Fibroblast of the aortic adventitia (primary cell): Measurements from ENCODE around the gene DALRD3. TPM values are rescaled to one million over a fixed set of nuclear protein-coding genes. Genes with fewer than 3 reads are reported as not detected.

Source experiments
- DNase-seq: peaks from one replicate; pipeline ENCODE4 v3.0.0-alpha.2; 2010; ENCODE audit warnings: low read depth
- H3K4me3 ChIP-seq: 2 replicates; pipeline ENCODE4 v1.5.1; 2011; ENCODE audit warnings: low read depth, mild to moderate bottlenecking, control low read depth, low read length, moderate library complexity
- total RNA-seq: library from RNA; depleted of rRNA; stranded (reverse); fragments of >200 nt; gene quantifications from 2 replicates; pipeline ENCODE4 v1.2.3, GENCODE V29; 2012; ENCODE audit warnings: low replicate concordance
- TF ChIP-seq, protein P1 (sequence below): IDR thresholded peaks from 2 replicates; pipeline ENCODE4 v1.5.1; 2011; ENCODE audit warnings: mild to moderate bottlenecking, low read length, control low read depth, inconsistent platforms; ENCODE audit not compliant: insufficient read depth

Gene DALRD3, protein sequence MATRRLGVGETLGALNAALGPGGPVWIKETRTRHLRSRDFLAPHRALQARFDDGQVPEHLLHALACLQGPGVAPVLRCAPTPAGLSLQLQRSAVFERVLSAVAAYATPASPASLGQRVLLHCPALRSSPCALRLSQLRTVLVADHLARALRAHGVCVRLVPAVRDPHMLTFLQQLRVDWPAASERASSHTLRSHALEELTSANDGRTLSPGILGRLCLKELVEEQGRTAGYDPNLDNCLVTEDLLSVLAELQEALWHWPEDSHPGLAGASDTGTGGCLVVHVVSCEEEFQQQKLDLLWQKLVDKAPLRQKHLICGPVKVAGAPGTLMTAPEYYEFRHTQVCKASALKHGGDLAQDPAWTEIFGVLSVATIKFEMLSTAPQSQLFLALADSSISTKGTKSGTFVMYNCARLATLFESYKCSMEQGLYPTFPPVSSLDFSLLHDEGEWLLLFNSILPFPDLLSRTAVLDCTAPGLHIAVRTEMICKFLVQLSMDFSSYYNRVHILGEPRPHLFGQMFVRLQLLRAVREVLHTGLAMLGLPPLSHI
- 32.6 and 46.4 TPM in 2 replicates for total RNA-seq

DNA sequence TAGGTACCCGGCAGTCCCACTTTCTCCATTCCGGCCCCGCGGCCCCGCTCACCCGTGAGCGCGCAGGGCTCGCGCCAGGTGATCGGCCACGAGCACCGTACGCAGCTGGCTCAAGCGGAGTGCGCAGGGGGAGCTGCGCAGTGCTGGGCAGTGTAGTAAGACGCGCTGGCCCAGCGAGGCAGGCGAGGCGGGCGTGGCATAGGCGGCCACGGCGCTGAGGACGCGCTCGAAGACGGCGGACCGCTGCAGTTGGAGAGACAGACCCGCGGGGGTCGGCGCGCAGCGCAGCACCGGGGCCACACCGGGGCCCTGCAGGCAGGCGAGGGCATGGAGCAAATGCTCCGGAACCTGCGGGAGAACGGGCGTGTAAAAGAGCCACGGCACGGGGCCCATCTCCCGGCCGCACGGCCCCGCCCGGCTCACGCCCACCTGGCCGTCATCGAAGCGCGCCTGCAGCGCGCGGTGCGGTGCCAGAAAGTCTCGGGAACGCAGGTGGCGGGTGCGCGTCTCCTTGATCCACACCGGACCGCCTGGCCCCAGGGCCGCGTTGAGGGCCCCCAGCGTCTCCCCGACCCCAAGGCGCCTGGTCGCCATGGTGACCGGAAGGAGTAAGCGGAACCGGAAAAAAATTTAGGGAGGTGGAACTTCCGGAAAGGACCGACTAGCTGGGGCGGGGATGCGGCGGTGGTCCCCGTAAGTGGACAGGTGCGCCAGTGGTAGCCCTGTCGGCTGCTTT is at the start of gene DALRD3:
DALRD3 (minus strand) TSS at position 610 of the 736 bp plus-strand sequence; CDS start at position 594, 16 bp downstream.
- H3K4me3 ChIP-seq, result peak within 1 kb of the TSS; percentile 80
- TF ChIP-seq, protein P1, sequence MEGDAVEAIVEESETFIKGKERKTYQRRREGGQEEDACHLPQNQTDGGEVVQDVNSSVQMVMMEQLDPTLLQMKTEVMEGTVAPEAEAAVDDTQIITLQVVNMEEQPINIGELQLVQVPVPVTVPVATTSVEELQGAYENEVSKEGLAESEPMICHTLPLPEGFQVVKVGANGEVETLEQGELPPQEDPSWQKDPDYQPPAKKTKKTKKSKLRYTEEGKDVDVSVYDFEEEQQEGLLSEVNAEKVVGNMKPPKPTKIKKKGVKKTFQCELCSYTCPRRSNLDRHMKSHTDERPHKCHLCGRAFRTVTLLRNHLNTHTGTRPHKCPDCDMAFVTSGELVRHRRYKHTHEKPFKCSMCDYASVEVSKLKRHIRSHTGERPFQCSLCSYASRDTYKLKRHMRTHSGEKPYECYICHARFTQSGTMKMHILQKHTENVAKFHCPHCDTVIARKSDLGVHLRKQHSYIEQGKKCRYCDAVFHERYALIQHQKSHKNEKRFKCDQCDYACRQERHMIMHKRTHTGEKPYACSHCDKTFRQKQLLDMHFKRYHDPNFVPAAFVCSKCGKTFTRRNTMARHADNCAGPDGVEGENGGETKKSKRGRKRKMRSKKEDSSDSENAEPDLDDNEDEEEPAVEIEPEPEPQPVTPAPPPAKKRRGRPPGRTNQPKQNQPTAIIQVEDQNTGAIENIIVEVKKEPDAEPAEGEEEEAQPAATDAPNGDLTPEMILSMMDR, result no peak
- peak; percentile 51 for DNase-seq

DNA sequence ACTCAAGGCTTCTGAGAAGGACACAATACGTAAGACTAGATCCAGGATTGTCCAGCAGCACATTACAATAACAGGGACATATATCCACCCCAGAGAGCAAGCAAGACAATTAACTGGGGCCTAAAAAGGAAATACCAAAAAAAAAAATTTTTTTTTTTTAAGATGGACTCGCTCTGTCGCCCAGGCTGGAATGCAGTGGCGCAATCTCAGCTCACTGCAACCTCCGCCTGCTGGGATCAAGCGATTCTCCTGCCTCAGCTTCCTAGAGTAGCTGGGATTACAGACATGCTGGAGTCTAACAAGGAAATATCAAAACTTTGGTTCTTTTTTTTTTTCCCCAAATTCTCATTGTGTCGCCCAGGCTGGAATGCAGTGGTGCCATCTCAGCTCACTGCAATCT is 39.6 kb upstream of the DALRD3 start:
- TF ChIP-seq, protein P1, result no peak
- H3K4me3 ChIP-seq, result no peak overlapping the region
- no peak for DNase-seq

DNA sequence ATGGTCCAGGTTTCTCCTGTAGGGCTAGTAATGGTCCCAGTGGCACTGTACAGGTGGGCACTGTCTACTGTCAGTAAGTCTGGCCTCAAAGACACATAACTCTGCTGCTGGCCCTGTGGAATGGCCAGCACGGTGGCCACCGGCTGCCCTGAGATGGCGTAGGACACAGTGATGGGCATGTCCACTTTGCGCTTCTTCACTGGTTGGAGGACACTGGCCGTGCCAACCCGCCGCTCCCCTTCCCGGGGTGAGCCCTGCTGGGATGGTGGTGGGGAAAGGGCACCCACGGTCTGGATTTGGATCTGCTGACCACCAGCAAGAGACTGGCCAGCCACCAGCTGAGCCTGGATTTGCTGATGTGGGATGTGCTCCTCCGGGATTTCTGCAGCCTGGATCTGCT is 38.9 kb upstream of the DALRD3 start:
- TF ChIP-seq, protein P1, result no peak
- DNase-seq, result no peak
- no peak overlapping the region for H3K4me3 ChIP-seq

DNA sequence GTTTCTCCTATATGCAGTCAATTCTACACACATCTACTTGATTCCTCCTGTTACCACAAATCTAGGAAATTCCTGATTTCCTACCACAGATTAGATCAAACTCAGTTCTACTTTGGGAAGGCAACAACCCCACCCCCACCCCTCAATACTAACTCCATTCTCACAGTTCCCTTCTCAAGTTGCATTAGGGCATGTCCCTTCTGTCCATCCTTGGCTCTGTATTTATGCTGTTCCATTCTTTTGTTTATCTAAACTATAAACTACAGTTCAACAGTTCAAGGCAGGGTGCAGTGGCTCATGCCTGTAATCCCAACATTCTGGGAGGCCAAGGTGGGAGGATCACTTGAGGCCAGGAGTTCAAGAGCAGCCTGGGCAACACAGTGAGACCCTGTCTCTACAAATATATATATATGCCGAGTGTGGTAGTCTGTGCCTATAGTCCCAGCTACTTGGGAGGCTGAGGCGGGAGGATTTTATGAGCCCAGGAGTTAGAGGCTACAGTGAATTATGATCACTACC is 36.0 kb upstream of the DALRD3 start:
- no peak for DNase-seq
- TF ChIP-seq, protein P1, result no peak
- no peak overlapping the region for H3K4me3 ChIP-seq

DNA sequence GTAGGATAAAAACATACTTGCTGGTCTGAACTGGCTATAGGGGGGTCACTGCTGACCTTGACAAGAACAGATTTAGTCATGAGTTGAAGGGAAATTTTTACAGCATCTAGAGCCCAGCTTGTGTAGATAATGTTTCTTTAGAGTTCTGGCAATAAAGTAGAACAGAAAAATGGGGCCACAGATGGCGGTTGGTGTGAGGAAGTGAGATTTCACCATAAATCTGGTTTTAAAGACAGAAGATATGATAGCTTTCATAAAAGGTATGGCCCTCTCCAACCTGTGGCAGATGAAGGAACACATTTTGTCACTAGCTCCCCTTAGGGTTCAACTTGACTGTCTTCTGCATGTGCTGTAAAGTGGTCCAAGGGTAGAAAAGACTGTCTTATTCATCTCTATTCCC is 35.2 kb upstream of the DALRD3 start:
- DNase-seq, result no peak
- TF ChIP-seq, protein P1, result no peak
- H3K4me3 ChIP-seq, result no peak overlapping the region

DNA sequence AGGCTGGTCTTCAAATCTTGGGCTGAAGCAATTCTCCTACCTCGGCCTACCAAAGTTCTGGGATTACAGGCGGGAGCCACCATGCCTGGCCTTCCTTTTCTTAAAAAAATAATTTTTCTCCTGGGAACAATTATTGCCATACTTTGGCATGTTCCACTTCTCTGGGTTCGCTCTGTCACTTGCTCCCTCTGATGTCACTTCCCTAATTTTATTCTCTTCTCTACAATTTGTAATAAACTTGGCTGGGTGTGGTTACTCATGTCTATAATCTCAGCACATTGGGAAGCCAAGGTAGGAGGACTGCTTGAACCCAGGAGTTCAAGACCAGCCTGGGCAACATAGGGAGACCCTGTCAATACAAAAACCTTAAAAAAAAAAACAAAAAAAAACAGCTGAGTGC is 16.9 kb upstream of the DALRD3 start:
- no peak overlapping the region for H3K4me3 ChIP-seq
- TF ChIP-seq, protein P1, result no peak
- no peak for DNase-seq
